GM18520 (cell line): ENCODE results near the gene SPATA12.

Experiments used
- ATAC-seq: cut with Tn5 transposase; IDR thresholded peaks from one replicate; pipeline ENCODE4 v1.9.1; 2021; ENCODE audit not compliant: unreplicated experiment

The SPATA12 gene

GRCh38 chr3:57110798-57111197 is 50.3 kb downstream of the SPATA12 start:
- ATAC-seq: no peak

GRCh38 chr3:57112206-57112605 is 51.7 kb downstream of the SPATA12 start:
- ATAC-seq: no peak

- no peak for ATAC-seq
Observed at GRCh38 chr3:57116501-57116900, 56.0 kb downstream of the SPATA12 start.

- no peak for ATAC-seq
Observed at GRCh38 chr3:57118254-57118653, 57.8 kb downstream of the SPATA12 start.

- ATAC-seq: no peak
Observed at GRCh38 chr3:57120040-57120439, 59.6 kb downstream of the SPATA12 start.

- ATAC-seq: no peak
Observed at GRCh38 chr3:57120451-57121174, 60.1 kb downstream of the SPATA12 start.
